ENCODE data around the gene FXYD1.

Gene FXYD1

GRCh38 chr19:35140962-35141836 is 2.6 kb downstream of the FXYD1 start:
- peak; percentile 45 for TF ChIP-seq CTCF (IDR thresholded peaks at IDR 0.05; ENCODE audit: insufficient read depth, missing control alignments)
- FAIRE-seq (no peak), DNase-seq (ENCODE audit: insufficient read length, low spot score) (peak; percentile 96)

- DNase-seq (ENCODE audit: insufficient read length, low spot score) (no peak), FAIRE-seq (no peak)
- TF ChIP-seq CTCF (IDR thresholded peaks at IDR 0.05; ENCODE audit: insufficient read depth, missing control alignments): no peak
Measured at GRCh38 chr19:35141837-35142605, 3.4 kb downstream of the FXYD1 start.

GRCh38 chr19:35142606-35143230 is 4.1 kb downstream of the FXYD1 start:
- FAIRE-seq: no peak
- TF ChIP-seq CTCF (IDR thresholded peaks at IDR 0.05; ENCODE audit: insufficient read depth, missing control alignments): peak; percentile 28
- peak; percentile 69 for DNase-seq (ENCODE audit: insufficient read length, low spot score)

- FAIRE-seq (no peak), DNase-seq (ENCODE audit: insufficient read length, low spot score) (no peak)
- TF ChIP-seq CTCF (IDR thresholded peaks at IDR 0.05; ENCODE audit: insufficient read depth, missing control alignments): no peak
Measured at GRCh38 chr19:35143231-35143715, 4.6 kb downstream of the FXYD1 start, which contains the start of gene FXYD7. Gene FXYD7 (plus strand): TSS chr19:35143255. CDS start chr19:35143334, 79 bp downstream.

GRCh38 chr19:35143818-35144217 is 5.2 kb downstream of the FXYD1 start:
- no peak for TF ChIP-seq CTCF (IDR thresholded peaks at IDR 0.05; ENCODE audit: insufficient read depth, missing control alignments)
- no peak for FAIRE-seq
- DNase-seq (ENCODE audit: insufficient read length, low spot score): no peak

- no peak for TF ChIP-seq CTCF (IDR thresholded peaks at IDR 0.05; ENCODE audit: insufficient read depth, missing control alignments)
- FAIRE-seq (no peak), DNase-seq (ENCODE audit: insufficient read length, low spot score) (no peak)
Measured at GRCh38 chr19:35144259-35144599, 5.6 kb downstream of the FXYD1 start.

Data from D721Med (cell line).